ENCODE measurements around the gene ZFR. TPM values are rescaled to one million over a fixed set of nuclear protein-coding genes. Genes with fewer than 3 reads are reported as not detected.
"Not testable (repeated sequence)": the region's sequence is repeated elsewhere in the genome, so short reads cannot be mapped to it uniquely, and the experiment has no call there.

The ZFR gene
- total RNA-seq, 2 donors from 2014 or later = 59.1 to 67.9 TPM

DNA sequence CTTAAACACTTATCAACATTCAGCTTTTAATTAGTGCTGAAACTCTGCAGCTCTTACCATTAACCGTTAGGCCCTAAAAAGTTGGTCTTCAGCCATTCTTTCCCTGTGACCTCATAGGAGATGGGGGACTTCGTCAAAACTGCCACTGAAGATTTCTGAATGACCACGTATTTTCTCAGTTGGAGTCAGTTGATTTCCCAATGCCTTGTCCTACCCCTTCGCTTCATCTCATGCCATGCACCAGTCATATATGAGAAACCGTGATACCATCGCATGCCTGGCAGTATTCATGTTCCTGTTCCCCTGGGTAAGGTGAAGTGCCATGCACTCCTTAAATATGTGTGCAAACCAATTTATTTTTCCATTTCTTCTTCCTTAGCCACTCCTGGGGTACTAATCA lies 10.8 kb upstream of the ZFR start:
- Histone ChIP-seq H3K4me1 (ENCODE audit: control insufficient read depth, insufficient read depth, low read length) (no peaks in the 10 kb centered on the region), H3K27me3 (ENCODE audit: control insufficient read depth, insufficient read depth, low read length, poor library complexity, severe bottlenecking) (no peaks in the 10 kb centered on the region), H3K27ac (ENCODE audit: low read depth, low read length) (no peak overlapping the region), H3K4me3 (ENCODE audit: low read length) (no peak overlapping the region), H3K9me3 (ENCODE audit: control insufficient read depth, low read length) (no peaks in the 10 kb centered on the region), H3K36me3 (ENCODE audit: control insufficient read depth, insufficient read depth, low read length) (no peaks in the 10 kb centered on the region), H3K9ac (ENCODE audit: extremely low read depth, low read length, poor library complexity, severe bottlenecking) (no peak overlapping the region)
- TF ChIP-seq, protein P1, sequence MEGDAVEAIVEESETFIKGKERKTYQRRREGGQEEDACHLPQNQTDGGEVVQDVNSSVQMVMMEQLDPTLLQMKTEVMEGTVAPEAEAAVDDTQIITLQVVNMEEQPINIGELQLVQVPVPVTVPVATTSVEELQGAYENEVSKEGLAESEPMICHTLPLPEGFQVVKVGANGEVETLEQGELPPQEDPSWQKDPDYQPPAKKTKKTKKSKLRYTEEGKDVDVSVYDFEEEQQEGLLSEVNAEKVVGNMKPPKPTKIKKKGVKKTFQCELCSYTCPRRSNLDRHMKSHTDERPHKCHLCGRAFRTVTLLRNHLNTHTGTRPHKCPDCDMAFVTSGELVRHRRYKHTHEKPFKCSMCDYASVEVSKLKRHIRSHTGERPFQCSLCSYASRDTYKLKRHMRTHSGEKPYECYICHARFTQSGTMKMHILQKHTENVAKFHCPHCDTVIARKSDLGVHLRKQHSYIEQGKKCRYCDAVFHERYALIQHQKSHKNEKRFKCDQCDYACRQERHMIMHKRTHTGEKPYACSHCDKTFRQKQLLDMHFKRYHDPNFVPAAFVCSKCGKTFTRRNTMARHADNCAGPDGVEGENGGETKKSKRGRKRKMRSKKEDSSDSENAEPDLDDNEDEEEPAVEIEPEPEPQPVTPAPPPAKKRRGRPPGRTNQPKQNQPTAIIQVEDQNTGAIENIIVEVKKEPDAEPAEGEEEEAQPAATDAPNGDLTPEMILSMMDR (conservative IDR thresholded peaks at IDR 0.05) = no peak
- Mint-ChIP-seq H3K4me3 (no peak overlapping the region), H3K27ac (no peak overlapping the region), H3K36me3 (ENCODE audit: low read depth) (no peaks in the 10 kb centered on the region), H3K27me3 (ENCODE audit: insufficient read depth) (peaks cover 10% of the 10 kb centered on the region), H3K9me3 (peaks cover 10% of the 10 kb centered on the region), H3K4me1 (no peaks in the 10 kb centered on the region)
- no peak for DNase-seq
- 89 to 92% methylated on average over 6 of the region's 6 CpGs for WGBS, 2 experiments (ENCODE audit: insufficient coverage in 1 of 2, insufficient read length in 1 of 2)

DNA sequence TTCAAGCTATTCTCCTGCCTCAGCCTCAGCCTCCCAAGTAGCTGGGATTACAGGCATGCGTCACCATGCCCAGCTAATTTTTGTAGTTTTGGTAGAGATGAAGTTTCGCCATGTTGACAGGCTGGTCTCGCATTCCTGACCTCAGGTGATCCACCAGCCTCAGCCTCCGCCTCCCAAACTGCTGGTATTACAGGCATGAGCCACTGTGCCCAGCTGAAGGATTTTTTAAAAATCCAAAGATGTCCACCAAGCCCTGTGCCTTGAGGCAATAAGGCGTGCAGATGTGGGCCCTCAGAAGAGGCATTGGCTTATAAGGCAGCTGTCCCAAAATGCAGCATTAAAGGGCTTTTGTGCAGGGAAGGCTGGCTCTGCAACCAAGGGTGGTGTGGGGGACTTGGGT lies 10.3 kb upstream of the ZFR start:
- Mint-ChIP-seq H3K9me3 (peaks cover 6% of the 10 kb centered on the region), H3K36me3 (ENCODE audit: low read depth) (no peaks in the 10 kb centered on the region), H3K27ac (no peak overlapping the region), H3K27me3 (ENCODE audit: insufficient read depth) (peaks cover 7% of the 10 kb centered on the region), H3K4me1 (no peaks in the 10 kb centered on the region), H3K4me3 (no peak overlapping the region)
- Histone ChIP-seq H3K4me3 (ENCODE audit: low read length) (no peak overlapping the region), H3K36me3 (ENCODE audit: control insufficient read depth, insufficient read depth, low read length) (no peaks in the 10 kb centered on the region), H3K9me3 (ENCODE audit: control insufficient read depth, low read length) (no peaks in the 10 kb centered on the region), H3K4me1 (ENCODE audit: control insufficient read depth, insufficient read depth, low read length) (no peaks in the 10 kb centered on the region), H3K9ac (ENCODE audit: extremely low read depth, low read length, poor library complexity, severe bottlenecking) (no peak overlapping the region), H3K27ac (ENCODE audit: low read depth, low read length) (no peak overlapping the region), H3K27me3 (ENCODE audit: control insufficient read depth, insufficient read depth, low read length, poor library complexity, severe bottlenecking) (no peaks in the 10 kb centered on the region)
- 92 to 100% methylated on average over 4 to 5 of the region's 5 CpGs for WGBS, 2 experiments (ENCODE audit: insufficient coverage in 1 of 2, insufficient read length in 1 of 2)
- TF ChIP-seq, protein P1 (conservative IDR thresholded peaks at IDR 0.05) = no peak
- DNase-seq = no peak

DNA sequence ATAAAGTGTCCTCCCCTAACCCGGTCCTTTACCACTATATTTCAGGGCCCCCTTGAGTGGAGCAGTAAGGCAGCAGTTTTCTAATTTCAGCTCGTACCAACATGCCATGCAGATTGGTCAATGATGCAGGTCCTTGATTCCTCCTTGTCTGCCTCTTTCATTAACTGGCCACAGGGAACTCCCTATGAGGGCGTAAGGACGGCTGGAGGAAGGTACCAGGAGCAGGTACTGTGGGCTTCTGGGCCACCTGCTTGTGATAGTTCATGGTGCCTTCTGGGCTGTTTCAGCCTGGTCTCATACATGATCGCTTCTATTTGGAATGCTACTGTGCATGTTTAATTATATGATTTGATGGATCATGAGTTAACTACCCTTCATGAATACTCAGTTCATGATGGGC lies 9.4 kb upstream of the ZFR start:
- Mint-ChIP-seq H3K4me3 (no peak overlapping the region), H3K4me1 (no peaks in the 10 kb centered on the region), H3K27ac (no peak overlapping the region), H3K27me3 (ENCODE audit: insufficient read depth) (peaks cover 13% of the 10 kb centered on the region), H3K36me3 (ENCODE audit: low read depth) (no peaks in the 10 kb centered on the region), H3K9me3 (peaks cover under 1% of the 10 kb centered on the region)
- H3K27ac ChIP-seq (ENCODE audit: low read depth, low read length) = no peak overlapping the region
- H3K9me3 ChIP-seq (ENCODE audit: control insufficient read depth, low read length) = no peaks in the 10 kb centered on the region
- DNase-seq = no peak
- no peaks in the 10 kb centered on the region for H3K36me3 ChIP-seq (ENCODE audit: control insufficient read depth, insufficient read depth, low read length)
- H3K27me3 ChIP-seq (ENCODE audit: control insufficient read depth, insufficient read depth, low read length, poor library complexity, severe bottlenecking) = no peaks in the 10 kb centered on the region
- H3K4me1 ChIP-seq (ENCODE audit: control insufficient read depth, insufficient read depth, low read length) = no peaks in the 10 kb centered on the region
- TF ChIP-seq, protein P1 (conservative IDR thresholded peaks at IDR 0.05) = no peak
- H3K9ac ChIP-seq (ENCODE audit: extremely low read depth, low read length, poor library complexity, severe bottlenecking) = no peak overlapping the region
- WGBS, 2 experiments (ENCODE audit: insufficient coverage in 1 of 2, insufficient read length in 1 of 2) = 93 to 100% methylated on average over 4 to 5 of the region's 5 CpGs
- no peak overlapping the region for H3K4me3 ChIP-seq (ENCODE audit: low read length)

DNA sequence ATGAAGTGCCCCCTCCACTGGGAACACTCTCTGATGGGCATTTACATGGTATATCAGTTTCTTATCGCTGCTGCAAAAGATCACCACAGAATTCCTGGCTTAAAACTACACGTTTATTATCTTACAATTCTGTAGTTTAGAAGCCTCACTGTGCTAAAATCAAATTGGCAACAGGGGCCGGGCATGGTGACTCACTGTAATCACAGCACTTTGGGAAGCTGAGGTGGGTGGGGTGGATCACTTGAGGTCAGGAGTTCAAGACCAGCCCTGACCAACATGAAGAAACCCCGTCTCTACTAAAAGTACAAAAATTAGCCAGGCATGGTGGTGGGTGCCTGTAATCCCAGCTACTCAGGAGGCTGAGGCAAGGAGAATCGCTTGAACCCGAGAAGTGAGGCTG lies 7.8 kb upstream of the ZFR start:
- not testable (repeated sequence) for H3K27me3 ChIP-seq (ENCODE audit: control insufficient read depth, insufficient read depth, low read length, poor library complexity, severe bottlenecking); H3K4me3 Mint-ChIP-seq; DNase-seq; H3K4me3 ChIP-seq (ENCODE audit: low read length); H3K4me1 Mint-ChIP-seq; H3K9me3 Mint-ChIP-seq; H3K36me3 Mint-ChIP-seq (ENCODE audit: low read depth); H3K9ac ChIP-seq (ENCODE audit: extremely low read depth, low read length, poor library complexity, severe bottlenecking); H3K27ac ChIP-seq (ENCODE audit: low read depth, low read length); H3K9me3 ChIP-seq (ENCODE audit: control insufficient read depth, low read length); H3K4me1 ChIP-seq (ENCODE audit: control insufficient read depth, insufficient read depth, low read length); H3K36me3 ChIP-seq (ENCODE audit: control insufficient read depth, insufficient read depth, low read length); H3K27ac Mint-ChIP-seq
- peaks cover 18% of the 10 kb centered on the region for H3K27me3 Mint-ChIP-seq (ENCODE audit: insufficient read depth)
- 90 to 94% methylated on average over 5 to 6 of the region's 6 CpGs for WGBS, 2 experiments (ENCODE audit: insufficient coverage in 1 of 2, insufficient read length in 1 of 2)

All from endodermal cell (in vitro differentiated cells).